GM18858 (cell line): Measurements from ENCODE around the gene ANHX.

ENCODE experiments used
- ATAC-seq: cut with Tn5 transposase; IDR thresholded peaks from one replicate; pipeline ENCODE4 v1.9.1; 2021; ENCODE audit not compliant: unreplicated experiment

The ANHX gene

GRCh38 chr12:133203344-133204263 is 32.1 kb downstream of the ANHX start:
- no peak for ATAC-seq

GRCh38 chr12:133202493-133203343 is 33.0 kb downstream of the ANHX start:
- ATAC-seq = no peak

GRCh38 chr12:133201888-133202287 is 33.8 kb downstream of the ANHX start:
- no peak for ATAC-seq

GRCh38 chr12:133192847-133193246 is 42.8 kb downstream of the ANHX start:
- no peak for ATAC-seq

- no peak for ATAC-seq
These were observed 45.5 kb downstream of the ANHX start for GRCh38 chr12:133190176-133190575.

- peak; percentile 89 for ATAC-seq
These were observed 54.3 kb downstream of the ANHX start, which contains the start of gene ZNF268 for GRCh38 chr12:133181238-133181959. Gene ZNF268, plus strand, starts transcription at chr12:133181495. Its CDS starts 503 bp downstream, at chr12:133181998.

- ATAC-seq = no peak
These were observed 55.0 kb downstream of the ANHX start for GRCh38 chr12:133180669-133181068.

- ATAC-seq = no peak
These were observed 60.8 kb downstream of the ANHX start for GRCh38 chr12:133174901-133175300.

GRCh38 chr12:133172491-133172890 is 63.2 kb downstream of the ANHX start:
- ATAC-seq = no peak
